Coronary artery (tissue), 2 donors: Measurements from ENCODE around the gene SH2B3.

ENCODE experiments used
- DNase-seq: peaks from one replicate; pipeline ENCODE4 v3.0.0-alpha.2; 2017; ENCODE audit warnings: low spot score
- H3K27ac ChIP-seq, 2 donors: fragments of 200-600 bp; sonication (generic); one replicate each; pipeline ENCODE4 v1.5.1; 2016 to 2019
- H3K4me3 ChIP-seq: fragments of 200-600 bp; sonication (generic); 2 replicates; pipeline ENCODE4 v1.5.1; 2016; ENCODE audit warnings: mild to moderate bottlenecking, moderate library complexity
- CTCF ChIP-seq: fragments of 200-600 bp; sonication (generic); IDR thresholded peaks from one replicate; pipeline ENCODE4 v1.5.1; 2019; ENCODE audit warnings: antibody characterized with exemption

The SH2B3 gene

DNA sequence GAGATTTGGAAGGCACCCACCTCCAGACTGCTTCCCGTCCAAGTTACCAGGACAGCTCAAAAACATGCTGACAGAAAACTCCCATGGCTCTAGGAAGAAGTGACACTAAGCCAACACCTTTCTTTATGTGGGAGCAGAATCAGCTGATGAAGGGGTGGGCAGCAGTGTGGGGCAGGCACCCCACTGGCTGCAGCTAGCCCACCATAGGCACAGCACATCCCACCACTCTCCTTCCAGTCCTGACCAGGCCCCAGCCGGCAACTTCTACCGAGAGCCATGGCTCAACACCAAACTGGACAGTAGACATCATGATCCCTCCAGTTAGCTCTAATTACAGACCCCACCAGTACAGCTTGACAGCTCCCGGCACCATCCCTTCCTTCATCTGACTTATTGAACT is 45.0 kb downstream of the SH2B3 start:
- no peak for TF ChIP-seq CTCF
- Histone ChIP-seq H3K27ac (peak overlapping the region in 1 of 2 donors; percentile 6), H3K4me3 (no peak overlapping the region)
- DNase-seq = peak; percentile 50

- no peak for TF ChIP-seq CTCF
- Histone ChIP-seq H3K4me3 (no peak overlapping the region), H3K27ac (no peak overlapping the region)
- DNase-seq = no peak
These were observed 45.5 kb downstream of the SH2B3 start for GRCh38 chr12:111451232-111451631.

GRCh38 chr12:111451649-111452129 is 46.0 kb downstream of the SH2B3 start:
- Histone ChIP-seq H3K27ac (no peak overlapping the region), H3K4me3 (no peak overlapping the region)
- peak; percentile 45 for TF ChIP-seq CTCF
- DNase-seq = peak; percentile 14

- peak; percentile 64 for DNase-seq
- TF ChIP-seq CTCF = no peak
- Histone ChIP-seq H3K27ac (no peak overlapping the region), H3K4me3 (no peak overlapping the region)
These were observed 47.6 kb downstream of the SH2B3 start for GRCh38 chr12:111453071-111453989.

GRCh38 chr12:111454311-111454710 is 48.6 kb downstream of the SH2B3 start:
- Histone ChIP-seq H3K27ac (no peak overlapping the region), H3K4me3 (no peak overlapping the region)
- DNase-seq = peak; percentile 21
- no peak for TF ChIP-seq CTCF

DNA sequence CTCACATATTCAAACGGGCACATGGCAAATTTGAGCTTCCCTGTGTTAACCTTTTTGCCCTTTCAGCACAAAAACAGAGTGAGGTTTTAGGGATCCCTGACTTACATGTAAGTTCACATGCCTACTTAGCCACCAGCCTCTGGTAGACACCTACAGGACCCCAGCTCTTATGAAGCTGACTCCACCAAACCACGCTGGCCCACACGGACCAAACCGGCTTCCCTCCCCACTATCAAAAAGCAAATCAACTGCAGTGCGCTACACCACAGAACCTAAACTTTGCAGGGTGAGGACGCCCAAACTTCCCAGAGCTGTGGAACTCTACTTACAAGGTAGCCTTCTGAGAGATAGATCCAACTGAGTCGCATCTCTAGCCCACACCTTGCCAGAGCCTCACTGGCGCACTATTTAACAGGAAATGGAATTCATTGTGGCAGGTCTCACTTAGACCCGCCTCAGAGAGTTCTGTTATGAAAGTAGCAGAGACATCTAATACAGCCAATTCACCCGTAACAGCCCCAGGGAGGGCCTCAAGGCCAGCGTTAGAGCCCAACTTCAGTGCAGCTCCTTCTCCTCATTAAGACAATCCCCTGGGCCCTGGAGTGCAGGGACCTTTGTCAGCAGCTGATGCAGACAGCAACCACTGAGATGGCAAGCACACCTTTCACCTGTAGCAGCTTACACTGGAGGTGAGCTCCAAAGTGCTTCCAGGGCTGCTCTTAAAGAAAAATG is 49.2 kb downstream of the SH2B3 start:
- TF ChIP-seq CTCF = no peak
- H3K4me3 ChIP-seq = no peak overlapping the region
- H3K27ac ChIP-seq = peak overlapping the region in 1 of 2 donors; percentile 46
- peak; percentile 46 for DNase-seq
